ENCODE results near the gene GPR155. TPM values are rescaled to one million over a fixed set of nuclear protein-coding genes. Genes with fewer than 3 reads are reported as not detected.

GPR155 gene
- polyA plus RNA-seq, 1 donor from 2014 or later, result 5.7 TPM

DNA sequence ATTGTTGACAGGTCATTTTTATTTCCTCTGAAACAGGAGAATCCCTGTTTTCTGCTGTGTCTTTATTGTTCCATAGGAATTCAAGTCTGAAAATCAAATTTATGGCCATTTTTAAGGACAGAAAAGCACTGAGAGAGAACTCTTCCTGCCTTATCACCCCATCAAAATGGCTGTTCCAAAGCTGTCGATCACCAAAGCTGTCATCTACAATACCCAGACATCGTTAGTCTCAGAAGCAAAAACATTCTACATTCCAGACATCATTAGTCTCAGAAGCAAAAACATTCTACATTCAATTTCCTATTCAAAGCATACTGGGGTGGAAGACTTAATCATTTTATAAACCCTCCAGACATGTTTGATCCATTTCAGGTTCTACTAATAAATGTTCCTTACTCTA is 46.9 kb downstream of the GPR155 start:
- H3K9ac ChIP-seq (ENCODE audit: low read length), result no peak overlapping the region
- no peaks in the 10 kb centered on the region for H3K79me2 ChIP-seq (replicated peaks; ENCODE audit: insufficient read depth, low read length)
- H3K27me3 ChIP-seq (ENCODE audit: insufficient read depth, low read depth, low read length), result no peaks in the 10 kb centered on the region
- TF ChIP-seq SMC3 (conservative IDR thresholded peaks at IDR 0.05; ENCODE audit: poor library complexity) (no peak), POLR2AphosphoS5 (IDR thresholded peaks at IDR 0.05) (no peak), EZH2 (IDR thresholded peaks at IDR 0.05; ENCODE audit: borderline replicate concordance, insufficient read depth, low read length, poor library complexity, severe bottlenecking) (no peak), TAF1 (IDR thresholded peaks at IDR 0.05; ENCODE audit: low read depth) (no peak), RAD21 (conservative IDR thresholded peaks at IDR 0.05) (no peak), MXI1 (conservative IDR thresholded peaks at IDR 0.05; ENCODE audit: poor library complexity, severe bottlenecking) (no peak), EP300 (conservative IDR thresholded peaks at IDR 0.05; ENCODE audit: poor library complexity, severe bottlenecking) (no peak), CTCF (IDR thresholded peaks at IDR 0.05; ENCODE audit: poor library complexity, severe bottlenecking) (no peak)
- TF ChIP-seq, protein P1, sequence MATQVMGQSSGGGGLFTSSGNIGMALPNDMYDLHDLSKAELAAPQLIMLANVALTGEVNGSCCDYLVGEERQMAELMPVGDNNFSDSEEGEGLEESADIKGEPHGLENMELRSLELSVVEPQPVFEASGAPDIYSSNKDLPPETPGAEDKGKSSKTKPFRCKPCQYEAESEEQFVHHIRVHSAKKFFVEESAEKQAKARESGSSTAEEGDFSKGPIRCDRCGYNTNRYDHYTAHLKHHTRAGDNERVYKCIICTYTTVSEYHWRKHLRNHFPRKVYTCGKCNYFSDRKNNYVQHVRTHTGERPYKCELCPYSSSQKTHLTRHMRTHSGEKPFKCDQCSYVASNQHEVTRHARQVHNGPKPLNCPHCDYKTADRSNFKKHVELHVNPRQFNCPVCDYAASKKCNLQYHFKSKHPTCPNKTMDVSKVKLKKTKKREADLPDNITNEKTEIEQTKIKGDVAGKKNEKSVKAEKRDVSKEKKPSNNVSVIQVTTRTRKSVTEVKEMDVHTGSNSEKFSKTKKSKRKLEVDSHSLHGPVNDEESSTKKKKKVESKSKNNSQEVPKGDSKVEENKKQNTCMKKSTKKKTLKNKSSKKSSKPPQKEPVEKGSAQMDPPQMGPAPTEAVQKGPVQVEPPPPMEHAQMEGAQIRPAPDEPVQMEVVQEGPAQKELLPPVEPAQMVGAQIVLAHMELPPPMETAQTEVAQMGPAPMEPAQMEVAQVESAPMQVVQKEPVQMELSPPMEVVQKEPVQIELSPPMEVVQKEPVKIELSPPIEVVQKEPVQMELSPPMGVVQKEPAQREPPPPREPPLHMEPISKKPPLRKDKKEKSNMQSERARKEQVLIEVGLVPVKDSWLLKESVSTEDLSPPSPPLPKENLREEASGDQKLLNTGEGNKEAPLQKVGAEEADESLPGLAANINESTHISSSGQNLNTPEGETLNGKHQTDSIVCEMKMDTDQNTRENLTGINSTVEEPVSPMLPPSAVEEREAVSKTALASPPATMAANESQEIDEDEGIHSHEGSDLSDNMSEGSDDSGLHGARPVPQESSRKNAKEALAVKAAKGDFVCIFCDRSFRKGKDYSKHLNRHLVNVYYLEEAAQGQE (IDR thresholded peaks at IDR 0.05; ENCODE audit: borderline replicate concordance), result no peak
- H4K20me1 ChIP-seq (ENCODE audit: insufficient read depth), result no peaks in the 10 kb centered on the region
- H3K36me3 ChIP-seq (ENCODE audit: insufficient read depth, low read length), result no peaks in the 10 kb centered on the region
- no peaks in the 10 kb centered on the region for H3K9me3 ChIP-seq (ENCODE audit: low read length)
- H3K9me2 ChIP-seq (ENCODE audit: insufficient read depth, low read length), result no peaks in the 10 kb centered on the region
- H3K4me3 ChIP-seq (ENCODE audit: low read length), result no peak overlapping the region
- H3K4me2 ChIP-seq (ENCODE audit: low read length), result no peak overlapping the region
- no peaks in the 10 kb centered on the region for H3F3A ChIP-seq (ENCODE audit: insufficient read depth, low read length, poor library complexity, severe bottlenecking)
- H3K27ac ChIP-seq (ENCODE audit: low read length), result no peak overlapping the region
- H2AFZ ChIP-seq (ENCODE audit: low read depth, low read length), result no peak overlapping the region

GRCh38 chr2:174439323-174439722 is 47.5 kb downstream of the GPR155 start:
- TF ChIP-seq SMC3 (conservative IDR thresholded peaks at IDR 0.05; ENCODE audit: poor library complexity) (no peak), MXI1 (conservative IDR thresholded peaks at IDR 0.05; ENCODE audit: poor library complexity, severe bottlenecking) (no peak), EP300 (conservative IDR thresholded peaks at IDR 0.05; ENCODE audit: poor library complexity, severe bottlenecking) (no peak), POLR2AphosphoS5 (IDR thresholded peaks at IDR 0.05) (no peak), EZH2 (IDR thresholded peaks at IDR 0.05; ENCODE audit: borderline replicate concordance, insufficient read depth, low read length, poor library complexity, severe bottlenecking) (no peak), TAF1 (IDR thresholded peaks at IDR 0.05; ENCODE audit: low read depth) (no peak), CTCF (IDR thresholded peaks at IDR 0.05; ENCODE audit: poor library complexity, severe bottlenecking) (no peak), RAD21 (conservative IDR thresholded peaks at IDR 0.05) (no peak)
- TF ChIP-seq, protein P1 (IDR thresholded peaks at IDR 0.05; ENCODE audit: borderline replicate concordance), result no peak
- Histone ChIP-seq H3K9me3 (ENCODE audit: low read length) (no peaks in the 10 kb centered on the region), H3K9me2 (ENCODE audit: insufficient read depth, low read length) (no peaks in the 10 kb centered on the region), H3K27me3 (ENCODE audit: insufficient read depth, low read depth, low read length) (no peaks in the 10 kb centered on the region), H3K4me3 (ENCODE audit: low read length) (no peak overlapping the region), H3K9ac (ENCODE audit: low read length) (no peak overlapping the region), H3K27ac (ENCODE audit: low read length) (no peak overlapping the region), H3F3A (ENCODE audit: insufficient read depth, low read length, poor library complexity, severe bottlenecking) (no peaks in the 10 kb centered on the region), H2AFZ (ENCODE audit: low read depth, low read length) (no peak overlapping the region), H3K4me2 (ENCODE audit: low read length) (no peak overlapping the region), H4K20me1 (ENCODE audit: insufficient read depth) (no peaks in the 10 kb centered on the region), H3K36me3 (ENCODE audit: insufficient read depth, low read length) (no peaks in the 10 kb centered on the region), H3K79me2 (replicated peaks; ENCODE audit: insufficient read depth, low read length) (no peaks in the 10 kb centered on the region)

Data from neural cell (in vitro differentiated cells).